ENCODE results near the gene ZSWIM9.

- TF ChIP-seq CTCF (IDR thresholded peaks at IDR 0.05; ENCODE audit: poor library complexity) = no peak
- TF ChIP-seq EZH2 (IDR thresholded peaks at IDR 0.05; ENCODE audit: borderline replicate concordance) = no peak
Observed at GRCh38 chr19:48230555-48231129, 60.2 kb downstream of the ZSWIM9 start.
